Measurements from ENCODE around the gene ARHGEF12.

Gene ARHGEF12

GRCh38 chr11:120492486-120492885, 156.3 kb downstream of the ARHGEF12 start:
- DNase-seq (ENCODE audit: low read depth, low spot score), result no peak
- no peak for TF ChIP-seq CTCF (IDR thresholded peaks at IDR 0.05; ENCODE audit: low read depth, low read length)
- in situ Hi-C loops (cut with HindIII; ENCODE audit: low sequenced_read_pairs), result no loop called here
- no peak overlapping the region for H3K4me3 ChIP-seq (ENCODE audit: low read depth, low read length)

- no peak overlapping the region for H3K4me3 ChIP-seq (ENCODE audit: low read depth, low read length)
- TF ChIP-seq CTCF (IDR thresholded peaks at IDR 0.05; ENCODE audit: low read depth, low read length), result no peak
- in situ Hi-C loops (cut with HindIII; ENCODE audit: low sequenced_read_pairs), result no loop called here
- no peak for DNase-seq (ENCODE audit: low read depth, low spot score)
Measured at GRCh38 chr11:120494595-120494994, 158.4 kb downstream of the ARHGEF12 start.

- DNase-seq (ENCODE audit: low read depth, low spot score), result no peak
- no peak for TF ChIP-seq CTCF (IDR thresholded peaks at IDR 0.05; ENCODE audit: low read depth, low read length)
- H3K4me3 ChIP-seq (ENCODE audit: low read depth, low read length), result no peak overlapping the region
- in situ Hi-C loops (cut with HindIII; ENCODE audit: low sequenced_read_pairs), result no loop called here
Measured at GRCh38 chr11:120499088-120499487, 162.9 kb downstream of the ARHGEF12 start.

GRCh38 chr11:120499859-120500258, 163.6 kb downstream of the ARHGEF12 start:
- DNase-seq (ENCODE audit: low read depth, low spot score), result no peak
- H3K4me3 ChIP-seq (ENCODE audit: low read depth, low read length), result no peak overlapping the region
- no peak for TF ChIP-seq CTCF (IDR thresholded peaks at IDR 0.05; ENCODE audit: low read depth, low read length)
- in situ Hi-C loops (cut with HindIII; ENCODE audit: low sequenced_read_pairs), result no loop called here

DNA sequence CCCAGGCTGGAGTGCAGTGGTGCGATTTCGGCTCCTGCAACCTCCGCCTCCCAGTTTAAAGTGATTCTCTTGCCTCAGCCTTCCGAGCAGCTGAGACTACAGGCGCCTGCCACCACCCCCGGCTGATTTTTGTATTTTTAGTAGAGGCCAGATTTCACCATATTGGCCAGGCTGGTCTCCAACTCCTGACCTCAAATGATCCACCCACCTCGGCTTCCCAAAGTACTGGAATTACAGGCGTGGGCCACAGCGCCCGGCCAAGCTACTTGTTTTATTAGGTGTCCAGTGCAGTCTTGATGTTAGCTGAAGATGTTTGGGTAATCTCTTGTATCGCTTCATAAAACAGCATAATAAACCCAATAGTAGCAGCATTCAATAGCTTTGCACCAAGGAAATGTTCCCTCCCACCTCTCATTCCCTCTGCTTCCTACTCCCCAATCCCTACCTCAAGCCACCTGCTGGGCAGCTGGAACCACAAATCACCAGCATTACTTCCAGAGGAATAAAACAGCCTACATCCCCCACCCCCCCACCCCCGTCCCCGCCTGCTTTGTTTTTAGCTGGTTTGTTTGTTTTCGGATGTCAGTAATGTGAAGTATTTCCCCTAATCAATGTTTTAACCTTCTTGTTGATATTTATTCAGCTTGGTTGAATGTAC, 164.3 kb downstream of the ARHGEF12 start:
- no peak for DNase-seq (ENCODE audit: low read depth, low spot score)
- no peak for TF ChIP-seq CTCF (IDR thresholded peaks at IDR 0.05; ENCODE audit: low read depth, low read length)
- H3K4me3 ChIP-seq (ENCODE audit: low read depth, low read length), result no peak overlapping the region
- in situ Hi-C loops (cut with HindIII; ENCODE audit: low sequenced_read_pairs), result no loop called here

DNA sequence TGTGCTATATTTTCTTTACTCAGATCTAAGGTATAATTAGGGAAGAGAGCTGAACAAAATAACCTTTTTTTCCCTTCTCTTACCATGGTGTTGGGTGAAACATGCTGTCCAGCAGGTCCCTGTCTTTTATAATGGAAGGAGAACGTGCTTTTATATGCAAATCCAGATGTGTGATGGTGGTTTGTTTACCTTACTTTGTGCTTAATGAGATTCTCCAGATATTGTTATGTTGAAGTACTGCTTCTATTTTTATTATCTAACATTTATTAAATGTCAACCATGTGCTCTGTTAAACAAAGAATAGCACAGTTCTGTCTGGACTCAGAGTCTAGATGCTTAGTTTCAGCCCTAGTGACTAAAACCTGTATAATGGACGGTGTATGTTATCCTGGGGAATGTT, 165.2 kb downstream of the ARHGEF12 start:
- H3K4me3 ChIP-seq (ENCODE audit: low read depth, low read length), result no peak overlapping the region
- in situ Hi-C loops (cut with HindIII; ENCODE audit: low sequenced_read_pairs), result no loop called here
- no peak for TF ChIP-seq CTCF (IDR thresholded peaks at IDR 0.05; ENCODE audit: low read depth, low read length)
- no peak for DNase-seq (ENCODE audit: low read depth, low spot score)
